ENCODE data around the gene GPR61. TPM values are rescaled to one million over a fixed set of nuclear protein-coding genes. Genes with fewer than 3 reads are reported as not detected.

The GPR61 gene
- total RNA-seq, 2 experiments from 2014 or later: 0.16 TPM; not detected in 1

DNA sequence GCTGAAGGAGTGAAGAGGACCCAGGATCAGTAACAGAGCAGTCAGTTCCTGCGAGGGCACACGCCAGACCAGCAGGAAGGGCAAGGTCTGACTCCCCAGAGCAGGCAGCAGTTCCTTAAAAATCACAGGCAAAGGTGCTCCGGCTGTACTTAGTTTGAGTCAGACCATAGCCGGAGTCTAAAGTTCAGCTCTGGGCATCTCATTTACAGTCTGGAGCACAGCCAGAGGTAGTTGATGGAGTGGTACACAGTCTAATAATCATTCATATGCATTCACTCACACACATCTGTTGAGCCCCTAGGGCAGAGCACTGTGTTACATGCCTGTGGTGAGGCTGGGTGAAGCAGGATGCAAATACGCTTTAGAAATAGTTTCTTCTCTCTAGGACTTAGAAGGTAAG is 22.8 kb upstream of the GPR61 start:
- Mint-ChIP-seq H3K36me3 (no peaks in the 10 kb centered on the region), H3K9me3 (ENCODE audit: low read depth) (no peaks in the 10 kb centered on the region), H3K4me1 (no peaks in the 10 kb centered on the region), H3K27ac (no peak overlapping the region), H3K27me3 (peaks cover 11% of the 10 kb centered on the region), H3K4me3 (no peak overlapping the region)
- DNase-seq: no peak
- CTCF ChIA-PET: interaction anchor here (43.7 to 46.0 kb wide), 2 partner anchors 3 to 18 kb away, joined by 1550 read pairs; partner anchors contain the start of genes AMIGO1, ATXN7L2, CYB561D1 and GPR61
- ATAC-seq: no peak

DNA sequence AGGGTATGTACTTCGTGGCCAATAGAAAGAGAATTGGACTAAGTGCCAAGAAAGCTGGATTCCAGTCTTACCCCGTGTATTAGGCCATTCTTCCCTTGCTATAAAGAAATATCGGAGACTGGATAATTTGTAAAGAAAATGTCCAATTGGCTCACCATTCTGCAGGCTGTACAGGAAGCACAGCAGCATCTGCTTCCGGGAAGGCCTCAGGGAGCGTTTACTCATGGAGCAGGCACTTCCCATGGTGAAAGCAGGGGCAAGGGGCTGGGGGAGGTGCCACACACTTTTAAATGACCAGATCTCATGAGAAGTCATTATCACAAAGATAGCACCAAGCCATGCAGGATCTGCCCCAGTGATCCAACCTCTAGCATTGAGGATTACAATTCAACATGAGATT is 22.3 kb upstream of the GPR61 start:
- H3K4me1 Mint-ChIP-seq: no peaks in the 10 kb centered on the region
- CTCF ChIA-PET: interaction anchor here (43.7 to 46.0 kb wide), 2 partner anchors 2 to 18 kb away, joined by 1550 read pairs; partner anchors contain the start of genes AMIGO1, ATXN7L2, CYB561D1 and GPR61
- no peak overlapping the region for H3K4me3 Mint-ChIP-seq
- ATAC-seq (no peak), DNase-seq (no peak)
- H3K27me3 Mint-ChIP-seq: peaks cover 13% of the 10 kb centered on the region
- H3K27ac Mint-ChIP-seq: no peak overlapping the region
- no peaks in the 10 kb centered on the region for H3K36me3 Mint-ChIP-seq
- no peaks in the 10 kb centered on the region for H3K9me3 Mint-ChIP-seq (ENCODE audit: low read depth)

DNA sequence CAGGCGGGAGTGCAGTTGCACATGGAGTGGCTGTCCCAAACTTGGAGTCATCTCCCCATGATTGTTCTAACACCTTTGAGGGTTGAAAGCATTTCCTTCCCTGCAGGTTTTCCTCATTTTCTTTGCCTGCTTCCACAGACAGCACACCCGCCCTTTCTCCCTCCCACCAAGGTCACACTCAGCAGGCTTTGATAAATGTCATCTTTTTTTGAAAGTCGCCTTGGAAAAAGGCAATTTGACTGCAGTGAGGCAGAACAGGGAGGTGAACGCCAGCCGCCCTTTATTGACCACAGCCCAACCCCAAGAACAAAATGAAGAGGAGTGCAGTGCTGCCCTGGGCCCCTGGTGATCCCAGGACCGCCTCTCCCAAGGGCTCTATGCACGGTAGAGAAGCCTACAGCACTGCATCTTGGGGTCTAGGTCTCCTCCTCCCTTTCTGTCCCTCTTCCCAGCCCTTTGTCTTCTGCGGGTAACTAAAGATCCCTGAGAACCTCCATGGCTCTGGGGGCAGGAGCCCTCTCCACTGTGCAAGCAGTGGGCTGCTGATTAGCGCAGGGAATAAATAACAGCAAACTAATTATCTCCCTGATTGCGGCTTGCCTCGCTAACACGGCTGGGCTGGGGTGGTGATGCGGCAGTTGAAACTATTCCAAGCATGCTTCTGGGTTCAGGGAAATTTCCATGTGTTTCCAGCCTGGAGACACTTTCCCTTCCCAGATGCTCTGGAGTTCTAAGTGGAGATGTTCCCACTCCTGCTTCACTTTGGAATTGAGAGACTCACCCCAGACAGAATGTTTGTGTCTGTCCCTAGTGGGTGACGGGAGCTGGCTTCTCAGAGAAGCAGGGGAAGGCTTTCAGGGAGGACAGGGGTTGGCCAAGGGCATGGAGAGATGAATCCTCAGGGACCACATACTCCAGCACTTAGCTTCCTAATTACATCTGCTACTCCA is 18.4 kb upstream of the GPR61 start:
- Mint-ChIP-seq H3K27me3 (peaks cover 13% of the 10 kb centered on the region), H3K4me3 (no peak overlapping the region), H3K9me3 (ENCODE audit: low read depth) (no peaks in the 10 kb centered on the region), H3K27ac (no peak overlapping the region), H3K4me1 (no peaks in the 10 kb centered on the region), H3K36me3 (no peaks in the 10 kb centered on the region)
- DNase-seq: no peak
- ATAC-seq: no peak
- CTCF ChIA-PET: interaction anchor here (1.0 to 46.0 kb wide), 4 partner anchors 2 to 119 kb away, joined by 3 to 1550 read pairs (median 786); partner anchors contain the start of genes AMIGO1, ATXN7L2, CYB561D1 and GPR61

DNA sequence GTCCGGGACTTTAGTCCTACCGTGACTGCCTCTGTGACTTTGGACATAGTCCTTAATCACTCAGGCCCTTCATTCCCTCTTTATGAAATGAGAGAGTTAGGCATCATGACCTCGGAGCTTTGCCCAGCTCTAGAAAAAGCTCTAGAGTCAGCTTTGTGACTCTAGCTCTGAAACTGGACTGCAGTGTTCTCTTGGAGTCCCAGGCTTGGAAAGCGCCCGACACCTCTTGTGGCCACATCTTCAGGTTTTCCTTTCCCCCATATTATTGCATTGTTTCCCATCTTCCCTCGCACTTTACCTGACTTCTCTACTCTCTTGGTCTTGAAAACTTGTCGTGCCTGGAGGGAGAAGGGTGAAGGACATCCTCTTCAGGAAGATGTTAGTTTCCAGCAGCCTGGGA is 17.6 kb upstream of the GPR61 start:
- CTCF ChIA-PET: interaction anchor here (1.0 to 46.0 kb wide), 3 partner anchors 10 to 118 kb away, joined by 3 to 1550 read pairs (median 22); partner anchors contain the start of genes AMIGO1, ATXN7L2 and CYB561D1
- Mint-ChIP-seq H3K27ac (no peak overlapping the region), H3K4me1 (no peaks in the 10 kb centered on the region), H3K4me3 (no peak overlapping the region), H3K36me3 (no peaks in the 10 kb centered on the region), H3K9me3 (ENCODE audit: low read depth) (no peaks in the 10 kb centered on the region), H3K27me3 (peaks cover 13% of the 10 kb centered on the region)
- no peak for DNase-seq
- no peak for ATAC-seq

DNA sequence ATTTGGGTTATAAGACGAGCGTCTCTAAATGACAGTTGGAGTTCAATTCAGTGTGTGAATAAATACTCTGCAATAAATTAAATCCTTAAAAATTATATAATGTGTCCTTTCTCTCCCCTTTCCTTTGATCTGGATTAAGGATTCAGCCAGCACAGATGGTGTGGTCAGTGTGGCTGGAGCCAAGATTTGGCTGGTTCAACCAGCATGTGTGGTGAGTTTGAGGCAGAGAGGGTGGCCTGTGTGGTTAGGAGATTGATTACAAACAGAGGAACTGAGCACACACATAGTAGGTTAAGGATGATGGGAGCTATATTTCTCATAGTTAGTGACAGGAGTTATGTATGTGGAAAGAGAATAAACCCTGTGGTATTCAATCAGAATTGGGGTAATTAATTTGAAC is 16.0 kb upstream of the GPR61 start:
- DNase-seq (no peak), ATAC-seq (no peak)
- Mint-ChIP-seq H3K4me1 (no peaks in the 10 kb centered on the region), H3K36me3 (no peaks in the 10 kb centered on the region), H3K9me3 (ENCODE audit: low read depth) (no peaks in the 10 kb centered on the region), H3K27me3 (peaks cover 13% of the 10 kb centered on the region), H3K27ac (no peak overlapping the region), H3K4me3 (no peak overlapping the region)
- CTCF ChIA-PET: interaction anchor here (0.8 to 46.0 kb wide), 3 partner anchors 8 to 116 kb away, joined by 3 to 1550 read pairs (median 22); partner anchors contain the start of genes AMIGO1, ATXN7L2 and CYB561D1

DNA sequence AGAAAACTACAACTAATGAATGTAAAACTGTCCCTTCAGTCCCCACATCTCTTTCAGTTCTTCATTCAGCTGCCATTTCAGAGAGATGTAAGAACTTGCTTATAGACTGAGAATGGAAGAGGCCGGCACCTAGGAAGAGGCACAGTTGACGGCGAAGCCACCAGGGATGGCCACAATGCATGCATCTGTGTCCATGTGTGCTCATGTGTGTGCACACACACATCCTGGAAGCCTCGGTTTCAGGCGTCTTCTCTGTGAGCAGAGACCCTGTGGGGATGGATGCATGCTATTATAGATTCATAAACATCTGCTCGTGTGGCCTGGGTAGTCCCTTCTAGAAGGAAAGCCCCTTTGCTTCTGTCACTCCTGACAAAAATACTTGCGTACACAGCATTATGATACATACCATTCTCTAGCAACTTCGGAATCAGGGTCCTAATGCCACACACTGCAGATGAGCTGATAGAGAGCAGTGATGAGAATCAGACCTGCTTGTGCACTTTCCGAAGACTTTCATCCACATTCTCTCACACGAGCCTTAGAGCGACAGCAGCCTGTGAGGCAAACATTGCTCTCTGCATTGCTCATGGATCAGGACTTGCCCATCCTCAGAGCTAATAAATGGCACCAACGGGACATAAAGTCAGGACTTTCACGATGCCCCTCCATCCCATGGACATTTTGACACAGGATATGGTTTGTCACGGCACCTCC is 12.4 kb upstream of the GPR61 start:
- peaks cover 5% of the 10 kb centered on the region for H3K27me3 Mint-ChIP-seq
- ATAC-seq (no peak), DNase-seq (no peak)
- no peaks in the 10 kb centered on the region for H3K9me3 Mint-ChIP-seq (ENCODE audit: low read depth)
- no peak overlapping the region for H3K27ac Mint-ChIP-seq
- CTCF ChIA-PET: interaction anchor here (46.0 kb wide), 1 partner anchor 28 kb away, joined by 1550 read pairs; the partner anchor contains the start of genes AMIGO1, ATXN7L2 and CYB561D1
- peaks cover 15% of the 10 kb centered on the region for H3K4me1 Mint-ChIP-seq
- H3K4me3 Mint-ChIP-seq: no peak overlapping the region
- H3K36me3 Mint-ChIP-seq: no peaks in the 10 kb centered on the region

DNA sequence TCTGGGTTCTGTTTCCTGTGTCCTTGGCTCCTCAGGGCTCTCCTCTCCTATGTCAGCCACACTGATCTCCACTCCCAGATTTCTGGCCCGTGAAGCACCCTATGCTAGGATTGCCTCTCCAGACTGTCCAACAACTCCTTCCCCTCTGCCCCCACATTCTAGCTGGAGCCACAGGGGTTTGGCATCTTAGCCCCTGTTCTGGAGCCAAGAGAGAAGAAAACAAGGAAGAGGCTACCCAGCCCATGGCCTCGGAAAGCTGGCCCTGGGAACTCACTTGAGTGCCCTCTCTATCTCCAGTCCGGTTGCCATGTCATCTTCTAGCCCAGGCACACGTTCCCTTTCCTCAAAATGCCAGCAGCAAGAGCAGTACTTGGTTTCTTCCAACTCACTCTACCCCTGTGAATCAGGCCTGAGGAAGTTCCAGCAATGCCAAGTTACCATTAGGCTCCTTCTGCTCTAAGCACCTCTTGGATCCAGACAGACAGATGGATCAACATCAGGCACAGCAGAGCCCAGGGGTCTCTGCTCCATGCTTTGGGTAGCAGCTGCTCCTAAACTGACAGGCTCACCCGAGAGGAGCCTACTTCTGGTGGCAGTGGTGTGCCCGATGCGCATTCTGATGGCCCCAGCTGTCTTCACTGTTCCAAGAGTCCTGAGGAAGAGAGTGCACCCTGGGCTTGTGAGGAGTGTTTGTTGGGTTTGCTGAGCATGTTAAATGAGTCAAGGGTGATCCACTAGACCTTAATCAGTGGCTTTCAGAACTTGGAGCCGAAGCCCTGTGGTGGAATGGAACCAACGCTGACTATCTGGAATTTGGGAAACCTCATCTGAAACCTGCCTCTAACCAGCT is 11.6 kb upstream of the GPR61 start:
- Mint-ChIP-seq H3K4me1 (peaks cover 21% of the 10 kb centered on the region), H3K27me3 (no peaks in the 10 kb centered on the region), H3K4me3 (no peak overlapping the region), H3K36me3 (no peaks in the 10 kb centered on the region), H3K9me3 (ENCODE audit: low read depth) (no peaks in the 10 kb centered on the region), H3K27ac (no peak overlapping the region)
- CTCF ChIA-PET: interaction anchor here (1.4 to 46.0 kb wide), 5 partner anchors 29 to 278 kb away, joined by 3 to 1550 read pairs (median 62); partner anchors contain the start of genes AMIGO1, ATXN7L2, CYB561D1 and SORT1
- no peak for DNase-seq
- no peak for ATAC-seq

DNA sequence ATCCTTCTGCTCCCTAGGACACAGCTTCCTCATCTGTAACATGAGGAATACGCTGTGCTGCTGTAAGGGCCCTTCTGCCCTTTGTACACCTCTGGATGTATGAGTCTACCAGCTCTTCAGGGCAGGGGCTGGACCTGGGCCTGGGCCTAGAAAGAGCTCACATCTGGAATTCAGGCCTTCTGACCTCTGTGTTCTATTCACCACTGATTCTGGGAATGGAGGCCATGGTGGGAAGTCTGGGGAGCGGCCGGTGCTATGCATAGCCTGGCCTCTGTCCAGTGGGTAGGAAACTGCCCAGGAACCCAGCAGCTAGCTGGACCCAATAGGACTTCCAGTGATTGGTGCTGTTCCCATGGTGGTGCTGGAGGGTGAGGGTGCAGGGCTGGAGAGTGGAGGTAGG is 11.0 kb upstream of the GPR61 start:
- peaks cover 23% of the 10 kb centered on the region for H3K4me1 Mint-ChIP-seq
- CTCF ChIA-PET: interaction anchor here (0.7 to 46.0 kb wide), 7 partner anchors 10 to 465 kb away, joined by 3 to 1550 read pairs (median 10); partner anchors contain the start of genes AMIGO1, ATXN7L2, CYB561D1 and SORT1
- no peaks in the 10 kb centered on the region for H3K9me3 Mint-ChIP-seq (ENCODE audit: low read depth)
- no peaks in the 10 kb centered on the region for H3K36me3 Mint-ChIP-seq
- H3K4me3 Mint-ChIP-seq: no peak overlapping the region
- no peak for ATAC-seq
- no peak overlapping the region for H3K27ac Mint-ChIP-seq
- no peak for DNase-seq
- H3K27me3 Mint-ChIP-seq: no peaks in the 10 kb centered on the region

DNA sequence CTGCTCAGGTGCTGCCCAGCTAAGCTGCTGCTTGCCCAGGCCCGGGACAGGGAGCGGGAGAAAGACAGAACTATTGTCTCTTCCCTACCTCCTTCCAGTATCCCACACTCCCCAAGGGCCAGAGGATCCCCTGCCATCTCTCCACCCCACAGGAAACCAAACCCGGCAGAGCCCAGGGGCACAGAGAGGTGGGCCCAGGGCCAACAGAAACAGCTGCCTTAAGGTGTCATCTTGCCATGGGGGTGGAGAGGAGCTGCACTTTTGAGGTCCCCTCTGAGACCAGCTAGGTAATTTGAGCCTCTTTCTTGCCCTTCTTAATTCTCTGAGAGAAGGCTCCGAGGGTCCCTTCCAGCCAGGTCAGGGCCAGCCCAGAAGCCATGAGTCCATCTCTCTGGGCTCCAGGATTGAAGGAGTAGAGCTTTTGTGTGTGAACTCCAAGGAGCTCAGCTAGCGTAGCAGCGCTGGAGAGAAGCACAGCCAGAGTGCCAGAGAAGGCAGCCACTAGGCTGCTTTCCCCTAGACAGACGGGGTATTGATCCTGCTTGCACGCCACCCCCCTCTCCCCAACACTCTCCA is 9.7 kb upstream of the GPR61 start:
- ATAC-seq (no peak), DNase-seq (no peak)
- Mint-ChIP-seq H3K36me3 (no peaks in the 10 kb centered on the region), H3K27ac (no peak overlapping the region), H3K9me3 (ENCODE audit: low read depth) (no peaks in the 10 kb centered on the region), H3K4me3 (no peak overlapping the region), H3K27me3 (no peaks in the 10 kb centered on the region), H3K4me1 (peaks cover 23% of the 10 kb centered on the region)
- CTCF ChIA-PET: interaction anchor here (0.8 to 46.0 kb wide), 8 partner anchors 8 to 455 kb away, joined by 3 to 1550 read pairs (median 48); partner anchors contain the start of genes AHCYL1, AMIGO1, ATXN7L2 and CYB561D1

DNA sequence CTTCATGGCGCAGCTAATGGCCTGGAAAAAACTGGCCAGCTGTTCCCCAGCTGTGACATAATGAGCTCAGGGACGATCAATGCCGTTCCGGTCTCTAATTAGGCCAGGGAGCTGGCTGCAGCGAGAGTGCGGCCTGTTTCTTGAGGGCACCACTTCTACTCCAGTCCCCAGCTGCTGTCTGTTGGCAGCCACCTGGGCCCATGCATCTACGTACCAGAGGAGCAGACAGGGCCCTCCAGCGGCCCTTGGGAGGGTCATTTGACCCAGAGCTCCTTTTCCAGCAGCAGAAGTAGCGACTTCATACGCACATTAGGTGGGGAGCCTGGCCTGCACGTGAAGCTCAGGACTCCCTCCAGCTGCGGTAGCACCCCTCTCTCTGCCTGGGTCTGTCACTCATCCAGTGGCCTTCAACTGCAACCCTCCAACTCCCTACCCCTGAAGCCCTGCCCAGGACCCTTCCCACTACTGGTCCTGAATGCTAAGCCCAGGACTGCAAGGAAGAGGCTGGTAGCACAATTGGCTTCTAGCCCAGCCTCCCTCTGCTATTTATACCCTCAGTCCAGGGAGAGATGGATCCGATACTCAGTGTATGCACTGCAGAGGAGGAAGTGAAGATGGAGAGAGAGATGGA is 9.1 kb upstream of the GPR61 start:
- Mint-ChIP-seq H3K27me3 (no peaks in the 10 kb centered on the region), H3K4me1 (peaks cover 23% of the 10 kb centered on the region), H3K4me3 (no peak overlapping the region), H3K36me3 (no peaks in the 10 kb centered on the region), H3K27ac (peak overlapping the region; percentile 52), H3K9me3 (ENCODE audit: low read depth) (no peaks in the 10 kb centered on the region)
- CTCF ChIA-PET: interaction anchor here (1.5 to 46.0 kb wide), 7 partner anchors 8 to 266 kb away, joined by 3 to 1550 read pairs (median 62); partner anchors contain the start of genes AMIGO1, ATXN7L2, CYB561D1 and SORT1
- DNase-seq: peak; percentile 33
- ATAC-seq: no peak

DNA sequence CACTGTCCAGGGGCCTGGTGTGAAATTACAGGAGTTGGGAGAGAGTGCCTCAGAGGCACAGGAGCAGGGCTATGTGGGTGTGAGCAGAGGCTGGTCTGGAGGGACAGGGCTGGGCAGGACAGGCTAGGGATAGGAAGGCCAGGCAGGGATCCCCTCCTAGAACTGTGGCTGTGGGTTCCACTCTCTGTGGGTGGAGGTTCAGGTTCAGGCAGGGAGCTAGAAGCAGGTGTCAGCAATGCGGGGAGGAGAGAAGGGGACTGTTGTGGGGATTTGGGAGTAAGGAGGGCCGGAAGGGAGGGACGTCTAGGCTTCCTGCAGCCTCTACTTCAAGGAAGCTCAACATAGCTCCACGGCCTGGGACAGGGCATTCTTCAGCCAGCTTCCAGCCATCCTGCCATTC is 8.3 kb upstream of the GPR61 start:
- Mint-ChIP-seq H3K4me1 (peaks cover 23% of the 10 kb centered on the region), H3K27ac (peak overlapping the region; percentile 52), H3K27me3 (no peaks in the 10 kb centered on the region), H3K36me3 (no peaks in the 10 kb centered on the region), H3K4me3 (no peak overlapping the region), H3K9me3 (ENCODE audit: low read depth) (no peaks in the 10 kb centered on the region)
- ATAC-seq: no peak
- CTCF ChIA-PET: interaction anchor here (0.8 to 46.0 kb wide), 38 partner anchors 8 to 453 kb away, joined by 3 to 1550 read pairs (median 8); partner anchors contain the start of genes AHCYL1, AMIGO1, ATXN7L2 and CELSR2
- DNase-seq: no peak

Measured in activated CD8-positive, alpha-beta memory T cell treated with anti-CD3 and anti-CD28 coated beads, Interleukin-2, amount 10 ng/mL, durations not matched to agents 7 days and 5 days (primary cell).